GM23338 (cell line): Measurements from ENCODE around the gene TMPRSS2. TPM values are rescaled to one million over a fixed set of nuclear protein-coding genes. Genes with fewer than 3 reads are reported as not detected.

Source experiments
- ATAC-seq: fragments of 200-7000 bp; cut with Tn5 transposase; 3 replicates; pipeline ENCODE4 v1.9.1; 2020
- DNase-seq: peaks from one replicate; pipeline ENCODE4 v3.0.0-alpha.2; 2015; ENCODE audit warnings: low spot score
- H2AFZ ChIP-seq: fragments of 200-600 bp; sonication (generic); 2 replicates; pipeline ENCODE4 v1.8.0; 2016; ENCODE audit warnings: antibody characterized with exemption, mild to moderate bottlenecking, moderate library complexity
- H3F3A ChIP-seq: fragments of 200-600 bp; sonication (generic); replicated peaks from 2 replicates; pipeline ENCODE4 v1.8.0; 2017; ENCODE audit warnings: antibody characterized with exemption, mixed run types, low read depth
- H3K27ac ChIP-seq: fragments of 200-600 bp; sonication (generic); 2 replicates; pipeline ENCODE4 v1.6.1; 2016; ENCODE audit warnings: low read depth
- H3K27me3 ChIP-seq: fragments of 200-600 bp; sonication (generic); 2 replicates; pipeline ENCODE4 v1.8.0; 2016; ENCODE audit warnings: mild to moderate bottlenecking, mixed run types, moderate library complexity; ENCODE audit not compliant: insufficient read depth
- H3K36me3 ChIP-seq: fragments of 200-600 bp; sonication (generic); 2 replicates; pipeline ENCODE4 v1.8.0; 2016; ENCODE audit warnings: mild to moderate bottlenecking; ENCODE audit not compliant: insufficient read depth
- H3K4me1 ChIP-seq: fragments of 200-600 bp; sonication (generic); 2 replicates; pipeline ENCODE4 v1.8.0; 2016; ENCODE audit warnings: mild to moderate bottlenecking, moderate library complexity; ENCODE audit not compliant: insufficient read depth
- H3K4me2 ChIP-seq: fragments of 200-600 bp; sonication (generic); 2 replicates; pipeline ENCODE4 v1.7.1; 2017; ENCODE audit warnings: mixed run types
- H3K4me3 ChIP-seq: fragments of 200-600 bp; sonication (generic); 2 replicates; pipeline ENCODE4 v1.6.1; 2016; ENCODE audit warnings: mixed run types
- H3K79me2 ChIP-seq: fragments of 200-600 bp; sonication (generic); replicated peaks from 2 replicates; pipeline ENCODE4 v1.8.0; 2017; ENCODE audit warnings: mild to moderate bottlenecking; ENCODE audit not compliant: insufficient read depth
- H3K9me2 ChIP-seq: fragments of 200-600 bp; sonication (generic); 2 replicates; pipeline ENCODE4 v1.8.0; 2017; ENCODE audit not compliant: insufficient read depth
- H4K20me1 ChIP-seq: fragments of 200-600 bp; sonication (generic); replicated peaks from 2 replicates; pipeline ENCODE4 v1.8.0; 2017; ENCODE audit warnings: mild to moderate bottlenecking; ENCODE audit not compliant: insufficient read depth
- H3K27ac Mint-ChIP-seq: 2 replicates; pipeline ENCODE4 v1.8.0; 2020; ENCODE audit warnings: inconsistent platforms, mild to moderate bottlenecking, moderate library complexity, mixed read lengths
- H3K27me3 Mint-ChIP-seq: 3 replicates; pipeline ENCODE4 v1.8.0; 2022; ENCODE audit warnings: low read depth, mild to moderate bottlenecking, moderate library complexity, mixed read lengths, inconsistent platforms; ENCODE audit not compliant: insufficient read depth, poor library complexity
- H3K36me3 Mint-ChIP-seq: 3 replicates; pipeline ENCODE4 v1.8.0; 2021; ENCODE audit warnings: low read depth, mild to moderate bottlenecking, inconsistent platforms, moderate library complexity, mixed read lengths
- H3K4me1 Mint-ChIP-seq: 3 replicates; pipeline ENCODE4 v1.8.0; 2020; ENCODE audit warnings: mild to moderate bottlenecking, inconsistent platforms, mixed read lengths
- H3K4me3 Mint-ChIP-seq: 3 replicates; pipeline ENCODE4 v1.8.0; 2021; ENCODE audit warnings: moderate library complexity, mild to moderate bottlenecking, inconsistent platforms, mixed read lengths
- H3K9me3 Mint-ChIP-seq: 3 replicates; pipeline ENCODE4 v1.8.0; 2020; ENCODE audit warnings: moderate library complexity, mild to moderate bottlenecking, inconsistent platforms, mixed read lengths
- EZH2phosphoT487 ChIP-seq: fragments of 200-600 bp; sonication (generic); IDR thresholded peaks from one replicate; pipeline ENCODE4 v1.8.1; 2018; ENCODE audit warnings: antibody characterized with exemption; ENCODE audit not compliant: unreplicated experiment
- JUNB ChIP-seq: IDR thresholded peaks from one replicate; pipeline ENCODE4 v1.6.1; 2016; ENCODE audit warnings: antibody characterized with exemption; ENCODE audit not compliant: unreplicated experiment
- POLR2AphosphoS5 ChIP-seq: IDR thresholded peaks from 2 replicates; pipeline ENCODE4 v1.6.1; 2016; ENCODE audit warnings: antibody characterized with exemption, low read depth
- REST ChIP-seq: IDR thresholded peaks from one replicate; pipeline ENCODE4 v1.6.1; 2018; ENCODE audit warnings: antibody characterized with exemption; ENCODE audit not compliant: unreplicated experiment
- ZNF462 ChIP-seq: fragments of 250-450 bp; sonication (Bioruptor Pico); IDR thresholded peaks from 2 replicates; pipeline ENCODE4 v1.5.0; 2020; ENCODE audit warnings: mild to moderate bottlenecking, moderate library complexity
- polyA plus RNA-seq: library from polyadenylated mRNA; unstranded; fragments of >200 nt; fragmentation: Nextera tagmentation; extraction: Ambion mirVana; gene quantifications from 2 replicates; pipeline ENCODE4 v1.2.1, GENCODE V29; 2016
- total RNA-seq: library from RNA; depleted of rRNA; stranded (reverse); fragments of >200 nt; shearing (Covaris generic); gene quantifications from 2 replicates; pipeline ENCODE4 v1.2.3, GENCODE V29; 2014

Gene TMPRSS2
- total and polyA plus RNA-seq, 2 experiments from 2014 or later = 2.3 to 4.9 TPM

DNA sequence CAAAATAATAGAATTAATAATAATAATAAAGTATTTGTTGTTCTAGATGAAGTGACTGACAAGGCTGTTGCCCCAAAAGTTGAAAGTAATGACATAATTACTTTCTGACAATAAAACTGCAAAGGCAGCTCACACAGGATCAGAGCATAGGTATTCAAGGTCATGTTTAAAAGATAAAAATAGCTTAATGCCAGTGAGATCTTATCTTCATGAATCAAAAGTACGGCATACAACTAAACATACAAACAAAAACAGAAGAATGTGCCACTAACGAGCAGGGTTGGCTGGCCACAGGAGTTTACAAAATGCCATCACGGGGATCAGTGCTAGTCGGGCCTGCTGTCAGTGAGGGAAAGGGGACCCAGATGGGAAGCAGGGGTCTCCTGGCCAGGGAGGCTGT, 22.4 kb upstream of the TMPRSS2 start:
- H3K27ac ChIP-seq = no peak overlapping the region
- no peaks in the 10 kb centered on the region for H3K27me3 ChIP-seq
- Mint-ChIP-seq H3K27me3 (peaks cover 5% of the 10 kb centered on the region), H3K36me3 (no peaks in the 10 kb centered on the region), H3K9me3 (no peaks in the 10 kb centered on the region), H3K27ac (no peak overlapping the region), H3K4me3 (no peak overlapping the region), H3K4me1 (peaks cover 16% of the 10 kb centered on the region)
- H3K79me2 ChIP-seq = no peaks in the 10 kb centered on the region
- TF ChIP-seq EZH2phosphoT487 (no peak), JUNB (no peak), REST (no peak), POLR2AphosphoS5 (no peak), ZNF462 (CRISPR knock-in tag) (no peak)
- H3K9me2 ChIP-seq = no peaks in the 10 kb centered on the region
- no peaks in the 10 kb centered on the region for H3F3A ChIP-seq
- no peaks in the 10 kb centered on the region for H4K20me1 ChIP-seq
- H3K4me2 ChIP-seq = no peak overlapping the region
- no peaks in the 10 kb centered on the region for H3K4me1 ChIP-seq
- H2AFZ ChIP-seq = no peak overlapping the region
- no peak for DNase-seq
- H3K36me3 ChIP-seq = no peaks in the 10 kb centered on the region
- H3K4me3 ChIP-seq = no peak overlapping the region
- no peak for ATAC-seq
